GM19468 (cell line): Measurements from ENCODE around the gene GFM1.

ENCODE experiments used
- ATAC-seq: cut with Tn5 transposase; IDR thresholded peaks from one replicate; pipeline ENCODE4 v1.9.1; 2021; ENCODE audit warnings: mild to moderate bottlenecking, moderate library complexity, moderate number of reproducible peaks; ENCODE audit not compliant: unreplicated experiment; ENCODE audit errors: extremely low read depth

GFM1 gene

GRCh38 chr3:158644345-158644908 is at the start of gene GFM1:
Gene GFM1, plus strand, starts transcription at chr3:158644527. Its CDS starts 108 bp downstream, at chr3:158644635.
- peak; percentile 97 for ATAC-seq

DNA sequence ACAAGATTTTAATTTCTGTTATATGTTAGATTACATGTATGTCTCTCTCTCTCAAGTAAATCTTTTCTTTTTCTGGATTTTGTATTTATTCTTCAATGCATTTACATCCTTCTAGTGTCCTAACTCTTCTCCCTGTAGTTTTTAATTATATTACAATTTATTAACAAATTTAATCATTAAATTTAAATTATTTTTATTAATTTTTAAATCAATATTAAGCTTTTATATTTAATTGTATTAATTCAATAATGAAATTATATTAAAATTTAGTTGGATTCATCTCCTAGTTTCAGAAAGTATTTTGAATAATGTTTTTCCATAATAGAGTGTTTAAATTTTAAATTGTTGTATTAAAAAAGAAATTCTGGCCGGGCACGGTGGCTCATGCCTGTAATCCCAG is 43.5 kb upstream of the GFM1 start:
- ATAC-seq: no peak

DNA sequence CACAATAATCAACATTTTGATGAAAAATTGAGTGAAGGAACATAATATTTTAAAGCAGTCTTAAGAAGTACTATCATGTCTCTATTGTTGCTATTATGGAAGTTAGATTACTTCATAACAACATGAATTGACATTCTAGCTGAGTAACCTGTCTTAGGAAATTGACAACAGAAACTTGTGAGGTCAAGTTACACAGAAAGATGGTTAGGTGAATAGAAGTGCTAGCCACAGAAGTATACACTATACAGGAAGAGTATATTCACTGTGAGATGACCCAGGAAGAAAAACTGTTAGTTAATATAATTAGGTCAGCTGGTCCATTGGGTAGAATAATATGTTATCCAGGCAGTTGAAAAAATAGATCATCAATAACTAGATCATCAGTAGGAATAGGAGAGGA is 42.1 kb upstream of the GFM1 start:
- ATAC-seq: no peak

- no peak for ATAC-seq
Observed at GRCh38 chr3:158617982-158618875, 26.1 kb upstream of the GFM1 start.

DNA sequence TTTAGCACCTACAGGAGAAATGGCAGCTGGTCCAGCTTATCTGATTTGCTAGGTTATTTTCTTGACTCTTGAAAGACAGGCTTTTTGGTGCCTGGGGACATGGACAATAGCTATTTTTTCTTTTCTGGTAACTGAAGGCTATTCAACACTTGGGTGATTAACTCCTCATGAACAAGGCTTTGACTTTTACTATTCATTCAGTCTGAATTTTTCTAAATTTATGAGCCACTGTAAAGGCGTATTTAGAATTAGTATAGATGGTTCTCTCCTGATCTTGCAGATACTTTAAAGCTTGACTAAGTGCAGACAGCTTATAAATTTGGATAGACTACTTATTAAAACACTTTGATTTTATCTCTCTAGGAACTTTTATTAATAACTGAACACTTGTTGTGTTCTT is 18.4 kb upstream of the GFM1 start:
- ATAC-seq: no peak

DNA sequence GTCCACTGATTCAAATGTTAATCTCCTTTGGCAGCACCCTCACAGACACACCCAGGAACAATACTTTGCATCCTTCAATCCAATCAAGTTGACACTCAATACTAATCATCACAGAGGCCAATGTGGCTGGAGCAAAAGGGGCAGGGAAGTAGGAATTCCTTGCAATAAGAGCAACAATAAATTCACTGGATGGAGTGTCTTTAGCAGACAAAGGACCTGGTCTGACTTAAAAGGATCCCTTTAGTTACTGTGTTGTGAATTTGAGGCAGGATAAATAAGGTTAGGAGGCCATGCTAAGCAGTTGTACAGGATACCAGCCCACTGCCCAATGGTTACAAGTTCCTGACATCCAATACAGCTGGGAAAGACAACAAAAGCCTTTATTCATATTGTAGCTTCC is 12.3 kb upstream of the GFM1 start:
- no peak for ATAC-seq

GRCh38 chr3:158640646-158641045 is 3.7 kb upstream of the GFM1 start:
- ATAC-seq: no peak

DNA sequence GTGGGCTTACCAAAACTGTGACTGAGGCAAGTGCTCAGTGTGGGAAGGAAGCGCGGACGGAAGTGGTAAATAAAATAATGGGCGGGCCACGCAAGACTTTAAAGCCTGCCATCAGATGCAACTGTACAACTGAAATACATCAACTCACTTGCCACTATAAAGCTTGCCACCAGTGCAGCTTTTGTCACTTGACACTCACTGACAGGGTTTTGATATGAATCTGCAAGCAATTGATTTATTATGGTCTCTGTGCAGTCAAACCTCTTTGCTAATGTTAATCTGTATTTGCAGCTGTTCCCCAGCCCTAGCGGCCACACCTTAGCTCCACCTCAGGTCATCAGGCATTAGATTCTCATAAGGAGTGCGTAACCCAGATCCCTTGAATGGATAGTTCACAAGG is 2.3 kb upstream of the GFM1 start:
- ATAC-seq: no peak

DNA sequence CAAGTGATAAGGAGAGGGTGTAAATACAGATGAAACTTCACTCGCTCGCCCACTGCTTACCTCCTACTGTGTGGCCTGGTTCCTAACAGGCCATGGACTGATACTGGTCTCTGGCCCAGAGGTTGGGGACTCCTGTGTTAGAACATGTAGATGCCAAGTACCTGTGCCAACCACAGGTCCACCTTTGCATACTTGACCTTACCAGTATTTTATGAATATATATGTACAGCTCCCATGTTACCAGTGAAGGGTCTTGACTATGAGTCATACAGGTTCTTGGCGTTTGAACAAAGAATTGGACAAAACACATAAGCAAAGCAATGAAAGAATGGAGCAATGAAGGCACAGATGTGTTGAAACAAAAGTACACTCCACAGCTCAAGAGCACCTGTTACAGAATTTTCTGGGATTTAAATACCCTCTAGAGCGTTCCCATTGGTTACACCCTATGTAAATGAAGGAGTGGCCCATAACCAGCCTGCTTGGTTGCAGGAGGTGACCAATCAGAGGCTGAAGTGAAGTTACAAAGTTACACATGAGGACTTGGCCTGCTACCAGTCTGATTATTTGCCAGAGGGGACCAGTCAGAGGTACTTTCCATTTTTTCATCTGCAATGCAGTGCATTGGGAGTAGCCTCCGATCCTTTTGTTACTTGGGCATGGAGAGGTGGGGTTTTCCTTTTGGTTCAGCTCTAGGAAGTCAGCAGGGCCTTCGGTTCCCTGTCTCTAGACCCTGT is 1.7 kb upstream of the GFM1 start:
- no peak for ATAC-seq

- no peak for ATAC-seq
Observed at GRCh38 chr3:158649791-158650190, 5.5 kb downstream of the GFM1 start.

DNA sequence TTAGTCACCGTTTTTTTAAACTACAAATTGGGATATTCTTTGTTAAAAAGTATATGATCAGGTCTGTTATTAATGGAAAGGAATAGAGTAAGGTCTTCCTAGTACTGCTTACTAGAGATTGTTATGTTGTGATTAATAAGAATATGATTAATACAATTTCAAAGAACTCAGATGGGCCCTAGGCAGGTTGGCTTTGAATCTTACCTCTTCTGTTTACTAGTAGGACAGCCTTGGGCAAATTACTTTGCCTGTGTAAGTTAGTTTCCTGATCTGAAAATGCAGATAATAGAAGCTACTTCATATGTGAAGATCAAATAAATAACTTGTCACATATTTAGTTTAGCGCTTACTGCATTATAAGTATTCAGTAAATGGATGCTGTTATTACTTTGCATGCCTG is 6.9 kb downstream of the GFM1 start:
- ATAC-seq: no peak

DNA sequence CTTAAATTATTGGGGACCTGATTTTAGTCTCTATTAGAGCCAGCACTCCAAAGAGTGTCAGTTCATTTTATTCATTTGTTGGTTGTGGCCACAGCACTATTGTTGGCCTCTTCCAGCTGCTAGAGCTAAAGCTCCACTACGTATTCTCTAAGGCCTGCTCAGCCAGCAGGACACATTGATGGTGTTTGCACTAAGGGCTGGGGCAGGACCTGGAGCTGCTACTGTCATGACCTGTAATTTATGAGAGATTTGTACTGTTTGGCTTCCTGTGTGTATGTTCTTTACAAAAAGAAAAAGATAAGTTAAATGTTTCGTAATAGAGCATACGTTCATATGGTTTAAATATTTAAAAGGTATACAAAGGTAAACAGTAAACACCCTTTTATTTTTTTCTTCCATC is 8.1 kb downstream of the GFM1 start:
- ATAC-seq: no peak

GRCh38 chr3:158658889-158659288 is 14.6 kb downstream of the GFM1 start:
- no peak for ATAC-seq

DNA sequence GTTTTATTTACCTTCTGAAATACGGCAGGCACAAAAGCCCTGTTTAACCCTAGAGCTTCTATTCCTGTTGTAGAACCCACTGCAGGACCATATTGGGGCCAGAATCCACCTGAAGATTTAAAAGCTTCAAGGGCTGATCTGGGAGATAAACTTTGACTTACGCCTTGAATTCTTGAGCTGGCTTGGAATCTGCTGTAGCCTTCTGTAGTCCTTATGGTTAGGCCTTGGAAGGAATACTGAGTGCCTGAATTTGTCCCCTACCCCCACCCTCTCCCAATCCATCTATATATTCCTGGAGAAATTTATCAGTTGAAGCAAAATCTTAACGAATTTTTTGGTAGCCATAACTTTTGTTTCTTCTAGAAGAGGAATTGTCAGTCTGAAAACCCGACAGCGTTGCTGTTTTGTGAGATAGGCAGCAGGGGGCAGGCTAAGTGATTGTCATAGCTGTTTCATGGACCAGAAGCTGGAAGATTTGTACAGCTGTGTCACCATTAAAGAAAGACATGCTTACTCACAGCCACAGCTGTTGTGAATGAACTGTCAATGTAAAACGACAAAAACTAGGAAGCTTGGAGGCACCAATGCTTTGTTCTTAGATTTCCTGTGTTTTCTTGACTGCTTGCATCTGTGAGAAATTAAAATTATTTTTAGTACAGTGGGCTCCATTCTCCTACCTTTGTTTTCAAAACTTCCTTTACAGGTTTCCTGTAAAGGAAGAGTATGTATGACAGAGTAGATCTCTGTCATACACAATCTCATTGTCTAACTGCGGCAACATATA is 15.3 kb downstream of the GFM1 start:
- ATAC-seq: peak; percentile 75

DNA sequence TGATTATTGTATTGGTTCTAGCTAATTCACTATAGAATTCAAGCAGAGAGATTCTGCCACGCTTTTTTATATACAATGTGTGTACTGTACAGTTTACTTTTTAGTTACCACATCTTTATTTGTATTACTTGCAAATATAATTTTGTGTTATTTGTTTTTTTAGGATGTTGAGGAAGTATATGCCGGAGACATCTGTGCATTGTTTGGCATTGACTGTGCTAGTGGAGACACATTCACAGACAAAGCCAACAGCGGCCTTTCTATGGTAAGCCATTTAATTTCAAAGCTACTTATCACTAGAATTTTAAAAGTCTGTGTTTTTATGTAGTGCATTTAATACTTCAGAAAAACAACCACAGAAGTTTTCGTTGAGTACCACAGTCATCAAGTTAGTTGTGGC is 16.4 kb downstream of the GFM1 start:
- ATAC-seq: no peak

GRCh38 chr3:158663246-158663645 is 18.9 kb downstream of the GFM1 start:
- no peak for ATAC-seq

GRCh38 chr3:158663832-158664231 is 19.5 kb downstream of the GFM1 start:
- ATAC-seq: no peak

DNA sequence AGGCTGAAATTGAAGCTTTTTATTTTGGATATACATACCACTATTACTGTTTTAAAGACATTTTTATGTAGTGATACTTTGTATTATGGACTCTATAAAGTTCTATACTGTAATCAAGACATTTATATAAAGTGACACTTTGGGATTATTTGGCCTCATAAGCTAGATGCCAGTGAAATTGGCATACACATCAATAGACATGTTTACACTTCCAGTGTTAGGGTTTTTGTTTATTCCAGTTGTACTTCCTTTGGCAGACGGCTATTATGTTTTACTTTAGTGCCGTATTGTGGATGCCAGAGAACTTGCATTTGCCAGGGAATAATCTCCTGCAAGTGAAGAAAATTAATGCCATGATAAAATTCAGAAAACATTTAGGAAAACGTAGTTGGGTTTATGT is 22.1 kb downstream of the GFM1 start:
- no peak for ATAC-seq

- ATAC-seq: no peak
Observed at GRCh38 chr3:158668506-158668905, 24.2 kb downstream of the GFM1 start.

DNA sequence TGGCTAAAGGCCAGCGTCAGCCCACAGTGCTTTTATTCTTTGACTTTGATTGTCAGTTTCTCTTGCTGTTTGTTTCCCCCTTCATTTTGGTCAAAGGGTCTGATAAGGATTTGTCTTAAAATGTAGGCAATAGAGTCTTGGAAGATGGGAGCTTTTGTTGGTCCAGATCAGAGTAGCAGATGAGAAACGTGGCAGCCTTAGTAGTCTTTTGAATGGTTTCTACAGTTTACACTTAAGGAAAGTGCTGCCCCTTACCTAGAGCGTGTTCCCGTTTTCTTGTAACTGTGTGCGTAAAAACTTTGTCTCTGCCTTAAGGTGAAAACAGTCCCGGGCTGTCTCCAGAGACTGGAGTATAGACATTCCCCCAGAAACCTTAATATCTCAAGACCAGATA is 27.5 kb downstream of the GFM1 start:
- no peak for ATAC-seq
